GM12873 (cell line): ENCODE measurements around the gene PLAGL2.

ENCODE experiments used
- CTCF ChIP-seq: IDR thresholded peaks from 2 replicates; pipeline ENCODE4 v1.5.1; 2012; ENCODE audit warnings: low read depth, mild to moderate bottlenecking, moderate library complexity, low read length, control low read depth; ENCODE audit not compliant: insufficient read depth; ENCODE audit errors: missing control alignments

Gene PLAGL2

GRCh38 chr20:32155017-32155981 is 52.2 kb downstream of the PLAGL2 start:
- TF ChIP-seq CTCF, result peak; percentile 60

- no peak for TF ChIP-seq CTCF
Measured at GRCh38 chr20:32153771-32154170, 53.8 kb downstream of the PLAGL2 start.

GRCh38 chr20:32153156-32153665 is 54.3 kb downstream of the PLAGL2 start:
- no peak for TF ChIP-seq CTCF

- TF ChIP-seq CTCF, result no peak
Measured at GRCh38 chr20:32152421-32153155, 55.0 kb downstream of the PLAGL2 start.

- no peak for TF ChIP-seq CTCF
Measured at GRCh38 chr20:32150291-32150848, 57.2 kb downstream of the PLAGL2 start.

GRCh38 chr20:32149566-32150170 is 57.9 kb downstream of the PLAGL2 start:
- TF ChIP-seq CTCF, result no peak
